GM21423 (cell line): ENCODE results near the gene FAM13A.

Source experiments
- ATAC-seq: cut with Tn5 transposase; IDR thresholded peaks from one replicate; pipeline ENCODE4 v1.9.1; 2021; ENCODE audit warnings: mild to moderate bottlenecking, moderate library complexity; ENCODE audit not compliant: unreplicated experiment

The FAM13A gene

DNA sequence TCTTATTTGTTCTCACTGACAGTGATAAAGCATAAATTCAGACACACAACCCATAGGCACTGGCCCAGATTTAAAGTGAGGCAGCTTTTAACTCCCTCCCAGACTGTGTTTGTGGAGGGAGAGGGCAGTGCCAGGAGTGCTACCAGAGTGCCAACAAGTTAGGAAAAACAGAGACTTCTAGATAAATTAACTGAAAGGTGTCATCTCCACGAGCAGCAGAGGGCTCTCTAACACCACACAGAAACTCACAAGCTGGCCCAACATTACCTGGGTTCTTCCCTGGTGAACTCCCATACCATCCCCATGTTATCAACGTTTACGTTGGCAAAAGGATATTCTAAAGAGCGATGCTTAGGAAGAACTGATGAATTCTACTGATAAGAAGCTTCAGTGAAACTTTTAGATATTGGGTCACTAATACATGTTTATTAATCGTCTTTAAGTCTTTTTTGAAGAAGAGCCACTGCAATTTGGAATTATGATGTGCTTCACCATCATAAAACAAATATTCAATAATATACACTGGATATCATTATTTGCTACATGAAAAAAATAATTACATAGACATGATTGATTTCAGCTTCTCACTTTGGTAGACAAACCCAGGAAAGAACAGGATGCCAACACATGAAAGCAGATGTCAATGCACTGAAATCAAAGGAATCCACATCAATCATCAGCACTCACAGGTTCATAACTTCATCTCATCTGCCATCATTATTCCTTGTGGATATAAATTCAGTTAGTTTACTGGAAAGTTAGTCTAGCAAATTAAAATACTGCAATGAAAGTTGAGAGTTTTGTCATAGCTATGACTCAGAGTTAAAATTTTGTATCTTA lies 238.1 kb downstream of the FAM13A start:
- ATAC-seq, result peak; percentile 28

DNA sequence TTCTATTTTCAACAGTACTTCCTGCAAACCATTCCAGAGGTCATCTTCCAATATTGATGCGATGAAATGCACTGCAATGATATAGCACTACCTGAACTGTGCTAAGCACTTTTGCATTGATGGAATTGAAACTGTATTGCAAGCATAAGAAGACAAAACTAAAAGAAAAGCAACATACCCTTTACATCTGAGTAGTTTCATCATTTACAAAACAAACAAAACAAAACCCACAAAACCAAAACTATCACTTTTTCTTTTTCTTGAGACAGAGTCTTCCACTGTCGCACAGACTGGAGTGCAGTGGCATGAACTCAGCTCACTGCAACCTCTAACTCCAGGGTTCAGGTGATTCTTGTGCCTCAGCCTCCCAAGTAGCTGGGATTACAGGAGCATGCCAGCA lies 239.2 kb downstream of the FAM13A start:
- no peak for ATAC-seq

DNA sequence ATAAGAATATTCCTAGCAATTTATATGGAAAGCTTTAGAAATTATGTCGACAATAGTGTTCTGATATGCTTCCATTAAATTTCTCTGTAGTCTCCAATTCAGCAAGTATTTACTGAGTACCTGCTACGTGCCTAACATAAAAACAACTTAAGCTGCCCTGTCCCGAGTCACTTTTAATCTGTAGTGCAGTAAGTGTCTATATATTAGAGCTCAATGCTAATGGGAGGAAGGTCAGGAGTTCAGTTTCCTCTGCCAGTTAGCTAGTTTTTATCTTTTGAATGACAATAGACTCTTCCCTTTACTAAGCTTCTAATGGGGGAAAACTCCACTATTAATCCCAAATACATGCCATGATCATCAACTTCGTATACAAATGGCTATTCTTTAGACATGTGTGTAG lies 240.6 kb downstream of the FAM13A start:
- no peak for ATAC-seq

DNA sequence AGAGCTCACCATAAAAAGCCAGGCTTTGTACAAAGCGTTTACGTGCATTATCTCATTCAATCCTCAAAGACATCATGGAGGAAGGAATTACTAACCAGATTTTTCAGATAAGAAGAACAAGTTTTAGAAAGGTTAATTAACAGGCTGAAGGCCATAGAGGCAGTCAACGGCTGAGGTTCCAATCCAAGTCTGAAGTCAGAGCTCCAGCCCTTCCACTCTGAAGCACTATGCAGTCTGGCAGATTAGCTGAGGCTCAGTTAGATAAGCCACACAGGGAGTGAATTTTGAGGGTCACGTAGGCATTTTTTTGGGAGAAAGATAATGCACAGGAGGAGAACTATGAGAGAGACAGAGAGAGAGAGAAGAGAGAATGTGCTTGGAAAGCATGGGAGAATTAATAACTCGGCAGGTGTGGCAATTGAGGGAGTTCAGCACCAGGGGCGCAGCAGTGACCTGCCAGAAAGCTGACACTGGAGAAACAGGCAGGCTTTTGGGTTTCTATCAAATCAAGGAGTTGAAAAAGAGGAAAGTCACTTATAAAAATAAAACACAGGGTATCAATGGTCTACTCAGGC lies 242.9 kb downstream of the FAM13A start:
- no peak for ATAC-seq

DNA sequence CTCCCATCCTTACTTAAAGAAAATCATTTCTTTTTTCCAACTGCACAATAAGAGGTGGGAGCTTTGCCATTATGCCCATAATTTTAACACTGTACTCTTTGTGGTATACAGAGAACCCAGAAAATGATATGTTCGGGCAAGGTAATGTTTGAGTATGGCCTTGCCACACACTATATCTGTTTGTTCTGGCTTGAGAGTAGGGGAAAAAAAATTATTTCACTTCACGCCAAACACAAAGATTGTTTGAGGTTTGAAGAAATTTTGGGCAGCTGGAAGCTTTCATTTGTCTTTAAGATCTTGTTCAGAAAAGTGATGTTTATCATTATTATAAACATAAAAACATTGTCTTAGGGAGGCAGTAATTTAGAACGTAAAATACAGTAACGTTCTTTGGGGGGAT lies 244.0 kb downstream of the FAM13A start:
- no peak for ATAC-seq

DNA sequence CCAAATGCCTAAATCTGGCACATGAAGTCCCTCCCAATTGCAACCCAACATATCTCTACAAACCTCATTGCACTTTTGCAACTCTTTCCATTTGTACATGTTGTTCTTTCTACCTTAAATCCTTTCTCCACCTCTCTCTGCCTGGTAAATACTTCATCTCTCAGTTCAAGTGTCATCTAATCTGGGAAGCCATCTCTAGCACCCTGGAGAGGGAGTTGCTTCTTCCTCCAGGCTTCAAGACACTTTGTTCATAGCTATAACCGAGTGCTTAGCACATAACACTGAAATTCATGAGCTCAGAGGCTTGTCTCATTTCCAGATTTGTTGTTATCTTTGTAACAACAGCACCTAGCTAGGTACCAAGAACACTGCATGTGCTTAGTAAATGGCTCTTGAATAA lies 244.6 kb downstream of the FAM13A start:
- no peak for ATAC-seq

DNA sequence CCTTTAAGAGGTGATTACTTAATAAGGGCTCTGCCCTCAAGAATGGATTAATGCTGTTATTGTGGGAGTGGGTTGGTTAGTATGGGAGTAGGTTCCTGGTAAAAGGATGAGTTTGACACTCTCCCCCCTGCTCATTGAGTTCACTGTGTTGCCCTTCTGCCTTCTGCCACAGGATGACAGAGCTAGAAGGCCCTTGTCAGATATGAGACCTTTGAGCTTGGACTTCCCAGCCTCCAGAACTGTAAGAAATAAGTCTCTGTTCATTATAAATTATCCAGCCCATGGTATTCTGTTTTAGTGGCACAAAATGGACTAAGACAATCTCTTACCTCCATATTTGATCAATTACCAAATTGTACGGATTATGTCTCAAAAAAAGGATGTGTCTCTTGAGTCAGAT lies 245.1 kb downstream of the FAM13A start:
- no peak for ATAC-seq

DNA sequence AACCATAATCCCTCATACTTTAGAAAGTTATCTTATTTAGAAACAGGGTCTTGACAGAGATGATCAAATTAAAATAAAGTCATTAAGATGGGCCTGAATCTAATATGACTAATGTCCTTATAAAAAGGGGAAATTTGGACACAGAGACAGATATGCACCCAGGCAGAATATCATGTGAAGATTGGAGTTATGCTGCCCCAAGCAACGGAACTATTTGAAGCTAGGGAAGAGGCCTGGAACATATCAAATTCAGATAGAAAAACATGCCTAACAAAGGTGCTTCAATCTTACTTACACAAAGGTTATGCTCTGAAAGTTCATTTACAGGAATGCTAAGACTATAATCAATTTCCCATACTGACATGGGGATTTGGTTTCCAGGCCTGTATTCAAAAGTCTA lies 246.7 kb downstream of the FAM13A start:
- ATAC-seq, result no peak

DNA sequence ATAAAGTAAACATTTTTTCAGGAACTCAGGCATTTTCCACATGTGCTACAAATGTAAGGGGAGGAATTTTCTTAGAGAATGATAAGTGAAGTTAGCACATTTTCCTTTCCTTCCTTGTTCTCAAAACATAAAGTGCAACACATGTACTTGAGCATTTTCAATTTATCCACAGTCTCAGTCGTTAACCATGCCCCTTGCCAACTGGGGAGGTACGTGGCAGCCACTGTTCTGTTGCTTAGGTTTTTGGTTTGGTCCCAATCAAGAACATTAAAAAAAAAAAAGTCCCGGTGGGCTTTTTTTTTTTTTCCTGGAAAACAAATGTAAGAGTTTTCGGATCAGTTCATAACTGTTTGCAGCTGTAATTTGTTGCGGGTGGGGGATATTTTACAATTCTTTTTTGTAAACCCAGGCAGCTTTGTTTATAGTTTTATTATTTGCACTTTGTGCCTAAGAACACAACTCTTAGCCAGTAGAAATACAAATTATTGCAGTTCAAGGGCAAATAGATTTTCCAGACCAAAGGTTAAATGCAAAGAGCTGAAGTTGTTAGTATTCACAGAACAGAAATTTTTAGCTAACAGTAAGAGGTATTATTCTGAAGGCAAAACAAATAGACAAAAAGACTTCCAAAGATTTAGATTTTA lies 247.3 kb downstream of the FAM13A start:
- no peak for ATAC-seq

DNA sequence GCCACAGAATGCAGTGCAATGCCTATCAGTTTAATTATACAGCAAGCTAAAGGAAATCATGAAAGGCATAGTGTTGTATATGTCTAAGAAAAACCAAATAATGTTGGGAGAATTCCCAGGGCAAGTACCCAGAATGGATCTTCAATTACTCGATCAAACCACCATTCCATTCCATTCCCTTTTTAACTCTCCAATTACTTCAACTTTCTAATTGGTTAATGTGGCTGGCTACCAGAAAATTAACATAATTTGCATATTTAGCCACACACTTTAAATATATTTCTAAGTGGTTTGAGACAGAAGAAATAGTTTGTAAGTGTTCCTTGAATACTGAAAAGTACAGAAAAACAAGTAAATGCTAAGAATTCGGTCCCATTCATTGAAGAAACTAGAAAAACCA lies 247.9 kb downstream of the FAM13A start:
- no peak for ATAC-seq

DNA sequence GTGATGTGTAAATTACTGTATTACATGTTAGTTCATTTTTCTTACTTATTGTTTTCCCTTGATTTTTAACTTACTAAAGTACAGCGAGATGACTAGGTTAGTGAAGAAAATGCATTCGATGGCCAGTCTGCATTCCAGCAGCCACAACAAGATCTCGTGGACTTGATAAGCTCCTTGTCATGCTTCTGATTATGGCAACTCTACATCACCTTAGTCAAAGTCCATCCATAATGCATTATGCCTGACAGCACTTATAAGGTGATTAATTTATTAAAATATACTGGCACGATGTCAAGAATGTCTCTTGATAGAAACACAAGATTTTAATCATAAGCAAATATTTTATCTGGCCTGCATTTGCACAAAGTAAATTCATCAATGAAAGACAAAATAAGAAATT lies 249.5 kb downstream of the FAM13A start:
- ATAC-seq, result no peak

DNA sequence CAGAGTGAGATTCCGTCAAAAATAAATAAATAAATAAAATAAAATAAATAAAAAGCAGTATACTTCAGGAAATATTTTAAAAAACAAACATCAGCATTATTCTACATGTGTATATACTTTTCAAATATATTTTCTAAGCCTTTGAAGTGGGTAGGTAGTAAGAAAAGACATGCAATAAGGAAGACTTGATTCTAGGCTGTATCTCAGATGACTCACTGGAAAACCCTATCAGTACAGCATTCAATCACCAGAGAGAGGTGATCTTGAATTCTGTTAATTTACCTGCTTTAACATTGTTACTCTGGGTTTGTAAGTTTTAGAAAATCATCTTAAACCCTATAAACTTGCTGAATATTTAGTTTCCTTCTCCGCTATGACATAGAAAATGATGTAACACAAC lies 252.8 kb downstream of the FAM13A start:
- no peak for ATAC-seq

DNA sequence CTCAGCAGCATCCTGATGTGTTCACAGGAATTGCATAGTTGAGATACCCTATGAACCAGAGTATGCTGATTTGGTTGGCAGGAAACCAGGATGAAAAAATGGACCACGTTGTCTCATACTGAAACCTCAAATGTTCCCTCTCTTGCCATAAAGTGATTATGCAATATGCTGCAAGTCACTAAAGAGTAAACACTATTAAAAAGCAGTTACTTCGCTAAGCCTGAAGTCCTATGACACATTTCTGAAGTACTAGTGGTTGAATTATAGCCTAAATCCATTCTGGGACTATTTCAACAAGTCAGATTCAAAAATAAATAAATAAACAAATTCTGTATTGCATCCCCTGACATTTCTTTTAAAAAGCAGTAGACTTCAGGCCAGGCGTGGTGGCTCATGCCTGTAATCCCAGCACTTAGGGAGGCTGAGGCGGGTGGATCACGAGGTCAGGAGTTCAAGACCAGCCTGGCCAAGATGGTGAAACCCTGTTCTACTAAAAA lies 253.3 kb downstream of the FAM13A start:
- peak; percentile 75 for ATAC-seq

DNA sequence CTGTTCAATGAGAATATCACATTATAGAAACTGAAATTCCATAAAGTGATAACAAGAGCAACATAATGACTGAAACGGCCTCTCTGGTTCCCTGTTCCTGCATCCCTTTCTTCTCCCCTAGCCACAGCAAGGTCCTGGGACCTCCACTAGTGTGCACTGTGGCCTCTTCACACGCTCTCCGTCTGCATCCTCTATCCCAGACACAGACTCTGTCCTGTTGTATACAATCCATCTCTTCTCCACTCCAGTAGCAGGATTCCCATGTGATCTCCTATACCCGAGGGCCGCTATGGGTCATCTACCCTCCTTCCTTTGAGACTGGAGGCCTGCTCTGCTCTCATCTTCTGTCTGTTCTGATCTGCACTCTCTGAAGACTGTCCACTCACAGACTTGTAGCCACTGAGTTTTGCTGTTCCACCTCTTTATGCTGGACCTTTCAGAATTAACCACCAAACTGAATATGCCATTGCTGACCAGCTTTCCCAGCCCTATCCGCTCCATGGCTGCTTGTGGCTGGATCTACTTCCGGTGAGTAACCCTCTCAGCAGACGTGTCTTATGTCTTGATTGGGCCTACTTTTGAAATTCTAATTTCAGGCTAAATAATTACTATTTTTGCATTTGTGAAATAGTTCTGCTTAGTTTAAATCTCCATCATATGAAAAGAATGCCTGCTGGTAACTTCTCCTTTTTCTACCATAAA lies 254.2 kb downstream of the FAM13A start:
- ATAC-seq, result no peak

DNA sequence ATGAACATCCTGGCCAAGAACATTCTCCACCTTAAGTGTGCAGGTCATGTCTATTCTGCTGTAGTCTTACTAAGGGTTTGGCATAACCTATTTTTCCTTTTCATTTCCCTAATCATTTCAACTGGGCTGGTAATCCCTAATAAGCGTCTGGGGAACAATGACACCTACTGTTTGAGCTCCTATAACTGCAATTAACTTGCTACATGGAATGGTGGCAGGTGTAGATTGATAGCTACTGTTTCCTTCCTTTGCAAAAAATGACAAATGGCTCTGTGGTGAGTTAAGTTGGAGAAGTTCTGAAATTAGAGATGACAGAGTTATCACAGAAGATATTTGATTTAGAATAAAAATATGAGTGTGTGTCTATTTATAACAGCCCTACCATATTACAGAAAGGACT lies 254.8 kb downstream of the FAM13A start:
- no peak for ATAC-seq

DNA sequence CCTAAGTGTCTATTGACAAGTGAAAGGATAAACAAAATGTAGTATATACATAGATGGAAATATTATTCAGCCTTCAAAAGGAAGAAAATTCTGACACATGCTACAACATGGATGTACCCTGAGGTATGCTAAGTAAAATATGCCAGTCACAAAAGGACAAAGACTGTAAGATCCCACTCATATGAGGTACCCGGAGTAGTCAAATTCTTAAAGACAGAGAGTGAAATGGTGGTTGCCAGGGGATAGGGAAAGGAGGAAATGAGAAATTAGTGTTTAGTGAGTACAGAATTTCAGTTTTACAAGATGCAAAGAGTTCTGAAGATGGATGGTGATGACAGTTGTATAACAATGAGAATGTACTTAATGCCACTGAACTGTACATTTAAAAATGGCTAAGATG lies 257.1 kb downstream of the FAM13A start:
- no peak for ATAC-seq

DNA sequence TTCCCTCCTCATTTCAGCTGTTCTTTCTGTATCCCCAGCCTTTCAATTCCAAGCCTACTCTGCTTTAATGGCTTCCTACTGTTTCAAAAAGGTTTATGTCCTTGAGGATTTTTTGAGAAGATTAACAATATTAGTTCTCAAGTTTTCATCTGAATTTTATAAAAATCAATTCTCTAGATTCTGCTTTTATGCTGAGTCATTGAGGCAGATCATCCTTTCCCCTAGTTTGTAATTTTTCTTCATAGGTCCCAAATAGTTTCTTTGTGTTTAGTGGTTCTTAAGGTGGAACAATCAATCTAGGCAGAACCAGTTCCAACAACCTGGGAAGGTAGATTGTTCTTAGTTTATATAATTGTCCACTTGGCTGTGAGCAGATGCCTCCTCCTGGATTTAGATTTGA lies 259.3 kb downstream of the FAM13A start:
- no peak for ATAC-seq

DNA sequence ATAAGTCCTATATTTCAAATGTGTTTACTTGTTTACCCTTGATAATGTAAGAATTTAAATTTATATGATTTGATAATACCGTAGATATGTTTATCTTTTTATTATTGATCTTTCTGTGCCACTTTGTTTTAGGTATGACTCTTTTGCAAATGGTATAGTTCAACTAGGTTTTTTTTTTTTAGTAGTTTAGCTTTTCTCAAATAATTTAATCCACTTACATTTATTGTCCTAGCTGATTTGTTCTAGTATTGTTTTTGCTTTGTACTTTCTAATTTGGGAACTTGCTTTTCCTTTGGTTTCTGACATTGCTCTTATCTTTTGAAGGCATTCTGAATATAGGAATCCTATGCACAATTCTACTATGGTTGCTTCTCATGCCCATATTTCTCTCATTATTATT lies 260.4 kb downstream of the FAM13A start:
- ATAC-seq, result no peak

DNA sequence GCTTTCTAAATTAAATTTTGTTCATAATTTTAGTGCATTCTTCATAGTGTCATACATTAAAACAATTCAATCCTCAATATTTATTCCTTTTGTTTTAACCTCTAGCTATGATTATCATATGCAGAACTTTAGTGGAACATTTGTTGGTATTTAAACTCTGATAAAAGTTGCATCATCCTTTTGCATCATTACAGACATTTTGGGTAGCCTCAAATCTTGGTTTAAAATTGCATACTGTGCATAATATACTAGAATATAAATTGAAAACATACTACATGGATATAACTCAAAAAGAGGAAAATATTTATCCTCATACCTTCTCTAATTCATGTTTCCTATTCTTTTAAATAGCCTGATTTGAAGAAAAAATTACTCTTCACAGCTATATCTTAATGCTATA lies 262.0 kb downstream of the FAM13A start:
- no peak for ATAC-seq

DNA sequence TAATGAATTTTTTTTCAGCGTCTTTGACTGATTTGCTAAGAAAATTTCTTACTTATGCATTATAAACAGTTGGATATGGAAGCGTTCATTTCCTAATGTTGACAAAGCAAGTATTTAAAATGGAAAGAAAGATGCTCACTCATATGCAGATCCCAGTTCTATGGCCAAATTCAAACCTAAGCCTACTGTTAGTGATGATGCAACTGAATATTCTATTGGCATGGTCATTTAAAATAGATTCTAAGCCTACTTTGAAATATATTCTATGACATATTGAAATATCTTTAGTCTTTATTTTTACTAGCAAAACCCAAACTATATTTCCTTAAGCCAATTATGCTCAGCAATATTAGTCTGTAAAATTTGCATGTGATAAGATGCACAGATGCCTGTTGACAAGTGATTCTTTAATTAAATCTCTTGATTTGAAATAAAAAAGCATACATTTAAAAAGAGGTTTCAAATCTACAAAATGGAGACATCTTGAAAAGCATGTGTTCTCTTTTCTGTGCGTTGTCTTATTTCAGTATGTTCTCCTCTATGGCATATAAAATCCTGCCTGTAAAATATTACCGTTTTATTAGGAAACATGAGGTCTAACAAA lies 262.8 kb downstream of the FAM13A start:
- ATAC-seq, result no peak

DNA sequence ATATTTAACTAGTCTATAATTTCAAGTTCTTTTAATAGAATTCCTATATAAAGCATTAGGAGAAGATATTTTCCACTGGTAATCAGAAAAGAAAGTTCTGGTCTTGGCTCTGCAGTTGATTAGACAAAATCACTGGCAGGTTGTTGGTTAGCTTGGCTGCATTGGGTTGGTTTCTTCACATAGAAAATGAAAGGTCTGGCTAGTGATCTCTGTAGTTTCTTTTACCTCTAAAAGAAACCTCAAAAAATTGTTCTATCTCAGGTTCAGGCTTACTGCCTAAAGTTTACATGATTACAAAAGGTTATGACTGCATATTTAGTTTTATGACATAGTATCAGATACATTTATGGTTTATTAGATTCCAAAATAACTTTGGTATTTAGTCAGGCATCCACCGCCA lies 263.5 kb downstream of the FAM13A start:
- peak; percentile 67 for ATAC-seq
